ENCODE measurements around the gene CCM2.
A peak's percentile ranks its signal among the peaks of the same experiment; 100 is the strongest.
"Not testable (repeated sequence)": the region's sequence is repeated elsewhere in the genome, so short reads cannot be mapped to it uniquely, and the experiment has no call there.

CCM2 gene

DNA sequence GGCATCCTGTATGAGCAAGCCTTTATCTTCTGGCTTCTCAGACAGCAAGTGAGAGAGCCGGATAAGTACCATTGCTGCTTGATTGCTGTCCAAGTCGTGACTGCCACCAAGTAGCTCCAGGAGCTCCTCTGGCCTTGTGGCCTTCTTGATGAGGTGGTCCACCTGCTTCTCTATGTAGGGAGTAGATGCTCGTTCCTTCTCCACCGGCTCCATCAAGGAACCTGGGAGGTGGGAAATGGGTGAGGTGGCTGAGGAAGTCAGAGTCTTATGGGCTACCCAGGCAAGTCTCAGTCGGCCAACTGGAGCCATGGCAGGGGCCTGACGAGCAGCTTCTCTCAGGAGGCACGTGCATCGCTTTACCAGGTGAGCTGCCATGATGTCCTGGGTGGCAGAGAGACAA is 108.9 kb downstream of the CCM2 start:
- no peak for DNase-seq

DNA sequence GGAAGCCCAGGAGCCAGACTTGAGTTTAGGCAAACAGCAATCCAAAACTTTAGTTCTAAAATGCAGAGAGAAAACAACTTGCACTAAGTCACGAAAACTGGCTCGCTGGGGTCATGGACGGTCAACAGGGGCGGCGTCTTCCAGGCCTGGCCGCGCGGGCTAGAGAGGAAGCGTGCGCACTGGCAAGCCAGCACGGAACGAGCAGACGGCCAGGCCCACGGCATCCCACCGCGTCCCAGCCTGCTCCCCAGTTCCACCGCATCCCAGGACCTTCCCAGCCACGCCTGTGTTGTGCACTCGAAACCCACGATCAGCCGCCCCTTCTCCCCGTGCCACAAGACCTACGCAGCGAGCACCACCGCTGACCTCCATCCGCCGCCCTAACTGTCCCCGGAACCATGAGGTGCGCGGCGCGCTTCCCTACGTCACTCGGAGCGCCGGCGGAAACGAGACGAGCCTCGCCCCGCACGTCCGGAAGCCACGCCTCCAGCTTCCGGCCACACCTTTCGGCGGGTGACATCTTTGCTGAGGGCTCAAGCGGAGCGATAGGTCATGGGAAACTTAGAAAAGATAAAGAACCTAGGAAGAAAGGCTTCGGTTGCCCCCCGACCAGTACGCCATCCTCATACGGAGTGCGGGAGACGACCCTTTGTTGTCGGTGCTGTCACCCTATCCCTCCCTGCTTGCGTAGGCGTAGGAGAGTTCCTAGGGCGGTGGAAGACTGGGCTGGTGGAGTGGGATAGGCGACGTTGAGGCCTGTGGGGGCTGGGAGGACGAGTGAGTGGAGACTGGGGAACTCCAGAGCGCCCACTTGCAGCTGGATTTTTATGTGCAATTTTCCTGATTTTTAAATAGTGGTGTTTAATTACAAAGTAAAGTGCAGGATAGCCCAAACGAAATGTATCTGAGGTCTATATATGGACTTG is 111.6 kb downstream of the CCM2 start, which contains the start of gene TBRG4:
TSS of gene TBRG4 (minus strand) at position 400 of the 926 bp plus-strand sequence. CDS start 2,460 bp downstream, outside the sequence.
- DNase-seq: peak; percentile 85

DNA sequence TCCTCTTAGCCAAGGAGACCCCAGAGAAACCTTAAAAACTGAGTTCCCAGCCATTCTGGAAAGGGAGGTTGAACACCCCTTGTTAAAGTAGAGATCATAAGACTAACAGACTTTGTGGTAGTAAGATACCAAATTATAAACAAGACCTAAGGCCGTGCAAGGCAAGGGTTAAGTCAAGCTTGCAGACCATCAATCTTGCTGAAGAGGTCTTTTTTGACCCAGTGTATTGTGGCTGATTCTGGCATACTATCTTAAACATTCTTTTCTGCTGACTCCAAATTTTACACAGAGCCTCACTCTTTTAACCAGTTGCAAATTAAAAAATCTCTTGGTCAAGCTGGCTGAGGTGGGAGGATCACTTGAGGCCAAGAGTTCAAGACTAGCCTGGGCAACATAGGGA is 112.6 kb downstream of the CCM2 start:
- no peak for DNase-seq

DNA sequence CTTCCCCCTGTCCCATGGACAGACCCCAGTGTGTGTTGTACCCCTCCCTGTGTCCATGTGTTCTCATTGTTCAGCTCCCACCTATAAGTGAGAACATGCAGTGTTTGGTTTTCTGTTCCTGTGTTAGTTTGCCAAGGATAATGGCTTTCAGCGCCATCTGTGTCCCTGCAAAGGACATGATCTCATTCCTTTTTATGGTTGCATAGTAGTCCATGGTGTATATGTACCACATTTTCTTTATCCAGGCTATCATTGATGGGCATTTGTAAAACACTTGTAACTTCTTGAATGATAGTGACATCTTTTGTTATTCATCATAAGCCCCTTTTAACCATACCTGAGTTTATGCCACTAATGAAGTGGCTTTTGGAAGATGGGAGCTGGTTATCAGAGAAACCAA is 114.3 kb downstream of the CCM2 start:
- DNase-seq: not testable (repeated sequence)

DNA sequence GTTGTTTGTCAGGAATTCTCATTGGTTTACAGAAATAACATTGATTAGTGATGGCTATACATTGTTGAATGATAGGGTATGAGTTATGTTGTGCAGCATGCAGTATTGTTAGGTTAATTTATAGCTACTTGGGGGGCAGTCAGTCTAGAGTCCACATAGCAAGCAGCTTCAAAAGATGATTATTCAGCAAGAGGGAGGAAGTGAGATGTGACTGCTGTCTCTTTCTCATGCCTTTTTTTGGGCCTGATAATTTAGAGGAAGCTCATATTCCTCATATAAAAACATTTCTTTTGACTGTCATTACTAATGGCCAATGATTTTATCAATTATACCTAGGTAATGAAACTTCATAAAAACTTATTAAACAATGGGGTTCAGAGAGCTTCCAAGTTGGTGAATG is 114.9 kb downstream of the CCM2 start:
- DNase-seq: no peak

DNA sequence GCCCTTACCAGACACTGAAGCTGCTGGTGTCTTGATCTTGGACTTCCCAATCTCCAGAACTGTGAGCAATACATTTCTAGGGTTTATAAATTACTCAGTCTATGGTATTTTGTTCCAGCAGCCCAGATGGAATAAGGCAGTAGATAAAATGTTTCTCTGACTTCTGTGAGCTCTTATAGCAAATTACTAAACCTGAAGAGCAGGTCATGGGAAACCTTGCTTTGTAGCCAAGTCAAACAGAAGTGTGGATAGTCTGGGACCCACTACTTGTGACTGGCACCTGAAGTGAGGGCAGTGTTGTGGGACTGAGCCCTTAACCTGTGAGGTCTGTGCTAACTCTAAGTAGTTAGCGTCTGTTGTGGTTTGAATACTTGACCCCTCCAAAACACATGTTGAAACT is 116.0 kb downstream of the CCM2 start:
- DNase-seq: no peak

DNA sequence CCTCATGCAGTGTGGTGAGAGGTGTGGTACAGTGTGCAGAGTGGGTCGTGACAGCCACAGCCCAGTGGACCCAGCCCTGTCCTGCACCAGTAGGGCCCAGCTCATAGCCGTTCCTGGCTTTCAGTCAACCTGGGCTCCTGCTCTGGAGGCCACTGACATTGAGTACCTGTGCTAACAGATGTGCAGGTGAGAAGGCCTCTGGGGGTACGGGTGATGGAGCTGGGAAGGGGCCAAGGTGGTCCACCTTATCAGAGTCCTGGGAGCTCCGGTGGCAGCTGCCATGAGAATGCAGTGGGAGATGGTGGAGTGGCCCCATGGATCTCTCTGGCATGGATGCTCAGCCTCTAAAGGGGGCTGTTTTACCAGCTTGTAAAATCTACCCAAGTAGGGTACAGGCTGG is 117.6 kb downstream of the CCM2 start:
- no peak for DNase-seq

DNA sequence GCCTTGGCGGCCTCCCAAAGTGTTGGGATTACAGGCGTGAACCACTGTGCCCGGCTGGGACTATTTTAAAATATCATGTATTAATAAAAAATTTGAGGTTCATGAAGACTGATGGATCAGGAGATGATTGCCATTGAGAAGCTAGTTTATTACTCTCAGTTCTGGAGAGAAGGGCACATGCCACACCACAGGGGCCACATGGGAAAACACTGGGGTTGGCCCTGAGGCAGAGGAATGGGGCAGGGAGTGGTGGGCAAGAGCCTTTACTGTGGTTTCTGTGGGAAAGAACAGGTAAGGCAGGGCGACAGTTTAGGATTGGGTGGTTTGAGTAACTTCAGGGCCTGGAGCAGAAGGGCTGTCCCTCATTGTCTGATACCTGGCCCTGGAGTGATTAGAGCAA is 118.3 kb downstream of the CCM2 start:
- DNase-seq: no peak

DNA sequence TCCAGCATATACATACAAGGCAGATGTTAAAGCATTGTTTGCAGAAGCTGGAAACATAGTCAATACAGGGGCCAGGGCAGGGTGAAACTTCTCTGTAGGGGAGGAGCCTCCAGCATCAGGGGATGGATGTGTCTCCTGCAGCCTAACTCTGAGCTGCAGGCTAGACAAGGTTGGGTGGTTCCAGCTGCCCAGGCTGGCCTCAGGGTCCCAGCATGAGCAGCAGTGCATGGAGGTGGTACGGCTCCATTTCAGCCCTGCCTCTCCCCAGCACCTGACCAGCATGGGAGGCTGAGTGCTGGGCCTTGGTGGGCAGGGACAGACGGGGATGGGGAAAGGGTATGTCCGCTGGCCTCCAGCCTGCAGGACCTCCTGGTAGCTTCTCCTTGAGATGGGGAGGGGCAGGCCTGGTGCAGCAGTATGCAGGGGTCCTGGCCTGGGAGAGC is 118.9 kb downstream of the CCM2 start:
- DNase-seq: no peak

DNA sequence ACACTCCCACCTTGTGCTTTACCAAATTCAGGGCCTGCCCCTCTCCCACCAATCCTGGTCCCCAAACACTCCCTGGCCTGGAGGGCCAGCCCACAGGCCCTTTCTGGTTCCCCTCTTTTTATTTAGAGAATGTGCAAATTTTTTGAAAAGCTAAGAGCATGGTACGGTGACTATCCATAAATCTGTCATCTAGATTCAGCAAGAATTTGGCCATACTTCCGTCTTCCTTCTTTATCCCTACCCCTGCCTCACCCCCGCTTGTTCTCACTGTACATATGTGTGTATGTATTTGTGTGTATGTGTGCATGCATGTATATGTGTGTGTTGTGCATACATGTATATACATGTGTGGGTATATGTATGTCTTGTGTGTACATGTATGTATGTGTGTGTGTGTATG is 119.5 kb downstream of the CCM2 start:
- no peak for DNase-seq

DNA sequence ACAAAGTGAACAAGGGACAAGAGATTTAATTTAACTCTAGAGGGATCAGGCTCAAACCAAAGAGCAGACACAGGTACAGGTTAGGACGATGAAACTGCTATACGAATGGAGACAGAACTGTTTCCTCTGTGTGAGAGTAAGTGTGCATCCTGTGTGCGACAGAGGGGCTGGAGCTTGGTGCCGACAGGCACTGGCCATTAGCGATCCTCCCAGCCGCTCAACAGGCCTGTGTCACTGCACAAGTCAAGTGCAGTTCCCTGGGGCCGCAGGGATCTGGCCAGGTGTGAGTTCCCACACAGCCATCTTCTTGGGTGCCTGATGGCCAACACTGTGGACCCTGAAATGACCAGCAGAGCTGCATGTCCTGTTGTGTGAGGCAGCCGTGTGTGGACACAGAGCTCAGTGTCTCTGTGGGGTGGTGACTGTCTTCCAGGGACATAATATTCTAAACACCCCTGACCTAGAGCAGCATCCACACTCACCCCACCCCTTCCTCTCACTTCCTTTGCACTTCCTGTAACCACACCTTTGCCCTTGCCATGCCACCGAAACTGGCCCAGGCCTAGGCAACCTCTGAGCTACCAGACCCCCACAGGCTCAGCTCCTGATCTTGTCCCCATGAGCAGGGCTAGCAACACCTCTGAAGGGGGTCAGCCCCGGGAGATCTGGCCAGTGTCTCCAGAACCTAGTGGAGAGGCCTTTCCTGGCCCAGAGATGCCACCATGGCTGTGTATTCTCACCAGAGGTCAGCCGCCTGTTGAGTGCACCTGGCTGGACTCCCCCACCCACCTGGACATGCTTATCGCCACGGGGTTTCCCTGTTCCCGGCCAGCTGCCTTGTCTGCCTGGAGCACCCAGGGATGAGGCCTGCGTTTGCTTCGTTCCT is 123.2 kb downstream of the CCM2 start:
- no peak for DNase-seq

DNA sequence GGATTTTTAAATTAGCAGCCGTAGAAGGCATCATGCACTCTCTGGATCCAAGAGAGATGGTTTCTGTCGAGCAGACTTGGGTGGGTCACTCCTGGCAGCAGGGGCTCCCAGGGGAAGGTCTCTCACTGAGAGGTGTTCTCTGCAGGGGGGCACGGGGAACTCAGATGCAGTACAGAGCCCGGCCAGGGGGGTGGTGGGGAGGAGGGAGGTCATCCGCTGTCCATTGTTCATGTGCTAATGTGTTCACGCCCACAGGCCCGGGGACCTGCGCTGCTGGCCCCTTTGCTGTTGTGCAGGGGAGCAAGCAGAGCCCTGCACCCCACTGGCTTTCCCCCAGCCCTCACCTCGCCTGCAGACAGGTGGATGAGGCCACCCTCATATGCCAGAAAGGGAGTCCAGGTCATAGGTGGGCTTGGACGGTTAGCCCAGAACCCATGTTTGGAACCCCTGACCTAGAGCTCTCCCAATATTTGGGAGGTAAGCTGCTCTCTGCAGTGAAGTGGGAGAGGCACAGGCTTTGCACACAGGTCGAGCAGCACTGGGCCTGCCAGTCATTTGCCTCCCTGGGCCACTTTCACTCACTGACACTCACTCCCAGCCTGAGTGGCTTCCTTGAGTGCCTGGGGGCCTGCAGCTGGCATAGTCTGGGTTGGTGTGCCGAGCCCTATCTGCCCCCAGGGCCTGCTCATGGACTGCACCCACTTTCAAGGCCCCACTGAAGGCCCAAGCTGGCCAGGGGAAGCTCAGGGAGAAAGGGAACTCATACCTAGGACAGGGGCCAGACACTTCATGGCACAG is 124.1 kb downstream of the CCM2 start:
- DNase-seq: no peak

DNA sequence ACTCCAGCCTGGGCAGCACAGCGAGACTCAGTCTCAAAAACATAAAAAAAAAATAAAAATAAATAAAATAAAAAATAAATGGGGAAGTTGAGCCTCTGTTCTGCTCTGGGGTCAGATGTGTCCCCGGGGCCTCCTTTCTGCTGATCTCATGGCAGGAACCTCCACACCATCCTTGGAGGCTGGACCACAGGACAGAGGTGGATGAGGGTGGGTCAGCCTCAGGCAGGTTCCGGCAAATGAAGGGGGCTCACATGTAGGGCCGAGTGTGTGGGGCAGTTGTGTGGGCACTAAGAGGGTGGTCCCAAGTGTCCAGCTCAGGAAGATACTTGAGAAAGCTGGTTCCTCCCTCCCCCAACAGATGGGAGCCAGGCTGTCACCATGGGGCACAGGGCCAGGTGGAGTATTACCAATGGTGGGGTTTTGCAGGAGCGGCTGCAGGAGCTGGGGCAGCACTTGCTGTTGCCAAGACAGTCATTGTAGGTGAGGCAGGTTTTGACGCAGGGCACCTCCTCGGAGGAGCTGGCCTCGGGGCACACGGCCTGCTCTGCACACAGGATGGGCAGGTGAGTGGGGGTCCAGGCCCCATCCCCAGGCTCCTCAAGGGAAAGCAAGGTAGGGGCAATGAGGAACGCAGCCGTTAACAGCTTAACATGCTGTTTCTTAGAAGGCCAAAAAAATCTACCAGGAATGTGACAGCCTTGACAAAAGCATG is 125.3 kb downstream of the CCM2 start:
- DNase-seq: no peak

All from NCI-H510A treated with DMSO at 0.1 percent for 48 hours (cell line).